IPS-20b (cell line): Measurements from ENCODE around the gene TAF10.

Source experiments
- H3K27ac ChIP-seq: one replicate; pipeline ENCODE4 v1.5.1; 2013; ENCODE audit warnings: low read length
- H3K27me3 ChIP-seq: 2 replicates; pipeline ENCODE4 v1.6.1; 2013; ENCODE audit warnings: mild to moderate bottlenecking, low read length, inconsistent platforms; ENCODE audit not compliant: insufficient read depth
- H3K36me3 ChIP-seq: 2 replicates; pipeline ENCODE4 v1.6.1; 2013; ENCODE audit warnings: low read depth, mild to moderate bottlenecking, inconsistent platforms, low read length, moderate library complexity; ENCODE audit not compliant: insufficient read depth
- H3K4me1 ChIP-seq: 2 replicates; pipeline ENCODE4 v1.6.1; 2013; ENCODE audit warnings: mild to moderate bottlenecking, control low read depth, inconsistent platforms, low read length, moderate library complexity; ENCODE audit not compliant: insufficient read depth
- H3K4me3 ChIP-seq: 2 replicates; pipeline ENCODE4 v1.5.1; 2013; ENCODE audit warnings: mild to moderate bottlenecking, low read length, inconsistent platforms
- H3K9ac ChIP-seq: 2 replicates; pipeline ENCODE4 v1.6.1; 2013; ENCODE audit warnings: low read depth, mild to moderate bottlenecking, inconsistent platforms, low read length, moderate library complexity
- H3K9me3 ChIP-seq: 2 replicates; pipeline ENCODE4 v1.6.1; 2013; ENCODE audit warnings: mild to moderate bottlenecking, low read depth, low read length, inconsistent platforms; ENCODE audit not compliant: insufficient read depth

Gene TAF10

GRCh38 chr11:6640036-6640984 is 28.3 kb upstream of the TAF10 start:
- no peak overlapping the region for H3K4me3 ChIP-seq
- no peaks in the 10 kb centered on the region for H3K36me3 ChIP-seq
- no peaks in the 10 kb centered on the region for H3K9me3 ChIP-seq
- H3K27ac ChIP-seq, result no peak overlapping the region
- H3K27me3 ChIP-seq, result no peaks in the 10 kb centered on the region
- H3K4me1 ChIP-seq, result no peaks in the 10 kb centered on the region
- no peak overlapping the region for H3K9ac ChIP-seq

DNA sequence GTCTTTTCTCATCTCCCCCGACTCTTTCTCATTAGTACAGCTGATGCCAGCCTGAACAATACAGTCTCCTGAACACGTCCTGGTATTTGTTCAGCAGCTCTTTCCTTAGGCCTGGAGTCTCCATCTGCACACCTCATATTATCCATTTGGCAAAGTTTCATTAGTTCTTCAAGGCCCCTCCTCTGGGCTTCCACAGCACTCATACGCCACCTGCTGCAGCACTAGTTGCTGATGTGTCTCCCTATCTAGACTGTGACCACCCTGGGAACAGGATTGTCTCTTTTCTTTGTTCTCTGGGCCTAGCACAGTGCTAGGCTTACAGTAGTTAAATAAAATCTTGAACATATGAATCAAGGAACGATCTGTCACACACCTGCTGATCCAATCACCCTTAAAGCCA is 26.4 kb upstream of the TAF10 start:
- Histone ChIP-seq H3K36me3 (peaks cover 2% of the 10 kb centered on the region; the same call in 1 of the 2 replicates), H3K9ac (no peak overlapping the region), H3K27me3 (no peaks in the 10 kb centered on the region), H3K9me3 (no peaks in the 10 kb centered on the region), H3K4me1 (no peaks in the 10 kb centered on the region), H3K27ac (no peak overlapping the region), H3K4me3 (no peak overlapping the region)

DNA sequence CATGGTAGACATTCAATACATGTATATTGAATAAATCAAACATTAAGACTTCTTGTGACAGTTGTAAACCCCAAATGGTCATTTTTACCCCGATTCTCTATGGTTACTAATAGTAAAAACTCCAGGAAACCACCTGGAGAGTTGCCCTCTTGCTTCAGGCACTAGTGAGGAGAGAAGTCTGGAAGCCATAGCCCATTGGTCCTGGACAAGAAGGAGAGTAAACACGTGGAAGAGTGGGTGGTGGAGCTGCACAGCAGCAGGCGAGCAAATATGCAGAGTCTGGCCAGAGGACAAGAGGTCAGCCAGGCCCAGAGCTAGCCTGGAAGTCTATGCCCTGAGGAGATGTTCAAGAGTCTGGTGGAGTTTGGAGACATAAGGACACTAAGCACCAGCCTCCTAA is 25.9 kb upstream of the TAF10 start:
- Histone ChIP-seq H3K36me3 (peaks cover 6% of the 10 kb centered on the region; the same call in 1 of the 2 replicates), H3K27ac (no peak overlapping the region), H3K4me1 (no peaks in the 10 kb centered on the region), H3K4me3 (no peak overlapping the region), H3K9ac (no peak overlapping the region), H3K9me3 (no peaks in the 10 kb centered on the region), H3K27me3 (no peaks in the 10 kb centered on the region)

DNA sequence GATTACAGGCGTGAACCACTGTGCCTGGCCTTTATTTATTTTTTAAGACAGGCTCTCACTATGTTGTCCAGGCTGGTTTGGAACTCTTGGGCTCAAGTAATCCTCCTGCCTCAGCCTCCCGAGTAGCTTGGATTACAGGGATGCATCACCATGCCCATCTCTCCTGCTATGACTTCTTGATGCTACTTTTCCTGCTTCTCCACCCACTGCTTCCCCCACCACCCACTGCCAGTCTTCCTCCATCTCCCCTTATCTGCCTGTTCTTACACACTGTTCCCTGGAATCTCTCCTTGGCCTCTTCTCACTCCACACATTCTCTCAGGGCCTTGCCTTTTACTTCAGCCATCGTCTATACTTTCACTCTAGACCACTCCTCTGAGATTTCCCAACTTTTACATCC is 24.5 kb upstream of the TAF10 start:
- H3K4me1 ChIP-seq, result no peaks in the 10 kb centered on the region

GRCh38 chr11:6635082-6635932 is 23.3 kb upstream of the TAF10 start:
- H3K4me3 ChIP-seq, result no peak overlapping the region
- H3K9ac ChIP-seq, result no peak overlapping the region
- no peaks in the 10 kb centered on the region for H3K4me1 ChIP-seq
- no peaks in the 10 kb centered on the region for H3K27me3 ChIP-seq
- H3K27ac ChIP-seq, result no peak overlapping the region
- H3K9me3 ChIP-seq, result no peaks in the 10 kb centered on the region
- H3K36me3 ChIP-seq, result peaks cover 20% of the 10 kb centered on the region; the same call in 1 of the 2 replicates

More for the DNA sequence above, 24.5 kb upstream of the TAF10 start:
- no peak overlapping the region for H3K27ac ChIP-seq
- H3K9me3 ChIP-seq, result no peaks in the 10 kb centered on the region
- peaks cover 13% of the 10 kb centered on the region; the same call in 1 of the 2 replicates for H3K36me3 ChIP-seq
- H3K9ac ChIP-seq, result no peak overlapping the region
- H3K27me3 ChIP-seq, result no peaks in the 10 kb centered on the region
- no peak overlapping the region for H3K4me3 ChIP-seq

GRCh38 chr11:6634534-6634933 is 22.5 kb upstream of the TAF10 start:
- no peaks in the 10 kb centered on the region for H3K9me3 ChIP-seq
- peaks cover 20% of the 10 kb centered on the region; the same call in 1 of the 2 replicates for H3K36me3 ChIP-seq
- no peak overlapping the region for H3K27ac ChIP-seq
- H3K4me1 ChIP-seq, result no peaks in the 10 kb centered on the region
- no peak overlapping the region for H3K9ac ChIP-seq
- H3K4me3 ChIP-seq, result no peak overlapping the region
- H3K27me3 ChIP-seq, result no peaks in the 10 kb centered on the region

DNA sequence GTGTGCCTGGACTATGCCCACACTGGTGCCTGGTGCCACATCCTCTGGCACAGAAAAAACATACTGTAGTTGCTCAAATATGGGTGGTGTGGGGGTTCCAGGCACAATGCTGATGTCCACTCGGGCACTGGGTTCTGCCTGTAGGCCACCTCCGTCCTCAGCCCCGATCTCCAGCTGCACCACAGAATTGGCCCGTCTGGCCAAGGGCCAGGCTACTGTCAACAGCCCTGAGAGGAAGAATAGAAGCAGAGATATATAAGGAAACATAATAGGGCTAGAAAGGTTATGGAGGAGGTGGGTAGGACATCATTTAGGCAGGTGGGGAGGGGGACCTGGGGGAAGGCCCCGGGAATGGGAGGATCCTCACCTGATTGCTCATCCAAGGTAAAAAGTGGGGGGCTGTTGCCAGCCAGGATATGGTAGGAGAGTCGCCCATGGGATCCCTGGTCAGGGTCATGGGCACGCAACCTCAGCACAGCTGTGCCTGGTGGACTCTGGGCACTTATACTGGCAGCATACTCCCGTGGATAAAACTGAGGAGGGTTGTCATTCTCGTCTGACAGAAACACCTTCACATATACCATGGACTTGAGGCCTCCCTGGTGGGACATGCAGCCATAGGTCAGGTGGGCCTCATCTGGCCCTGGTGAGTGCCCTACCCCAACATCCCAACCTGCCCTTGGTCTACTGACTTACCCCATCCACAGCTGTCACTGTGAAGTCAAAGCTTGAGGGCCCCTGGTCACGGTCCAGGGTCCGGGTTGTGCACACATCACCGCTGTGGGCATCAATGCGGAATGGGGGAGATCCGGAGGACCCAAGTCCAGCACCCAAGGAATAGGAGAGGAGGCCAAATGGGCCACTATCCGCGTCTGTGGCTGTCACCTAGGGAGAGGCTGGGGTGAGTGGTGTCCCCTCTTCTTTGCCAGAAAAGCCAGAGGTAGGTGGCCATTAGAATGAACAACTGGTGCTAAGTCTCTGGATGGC is 21.7 kb upstream of the TAF10 start:
- no peaks in the 10 kb centered on the region for H3K4me1 ChIP-seq
- no peak overlapping the region for H3K27ac ChIP-seq
- H3K9me3 ChIP-seq, result no peaks in the 10 kb centered on the region
- H3K27me3 ChIP-seq, result no peaks in the 10 kb centered on the region
- H3K4me3 ChIP-seq, result no peak overlapping the region
- peaks cover 27% of the 10 kb centered on the region; the same call in 1 of the 2 replicates for H3K36me3 ChIP-seq
- no peak overlapping the region for H3K9ac ChIP-seq

- Histone ChIP-seq H3K27ac (no peak overlapping the region), H3K4me1 (no peaks in the 10 kb centered on the region), H3K27me3 (no peaks in the 10 kb centered on the region), H3K9ac (no peak overlapping the region), H3K9me3 (no peaks in the 10 kb centered on the region), H3K4me3 (no peak overlapping the region), H3K36me3 (peaks cover 34% of the 10 kb centered on the region; the same call in 1 of the 2 replicates)
These were observed 20.4 kb upstream of the TAF10 start for GRCh38 chr11:6632116-6633073.

GRCh38 chr11:6631361-6631890 is 19.4 kb upstream of the TAF10 start:
- H3K4me1 ChIP-seq, result no peaks in the 10 kb centered on the region
- no peak overlapping the region for H3K9ac ChIP-seq
- H3K27me3 ChIP-seq, result no peaks in the 10 kb centered on the region
- peaks cover 44% of the 10 kb centered on the region; the same call in 1 of the 2 replicates for H3K36me3 ChIP-seq
- no peaks in the 10 kb centered on the region for H3K9me3 ChIP-seq
- H3K4me3 ChIP-seq, result no peak overlapping the region
- H3K27ac ChIP-seq, result no peak overlapping the region
